ENCODE results near the gene GRWD1.

DNA sequence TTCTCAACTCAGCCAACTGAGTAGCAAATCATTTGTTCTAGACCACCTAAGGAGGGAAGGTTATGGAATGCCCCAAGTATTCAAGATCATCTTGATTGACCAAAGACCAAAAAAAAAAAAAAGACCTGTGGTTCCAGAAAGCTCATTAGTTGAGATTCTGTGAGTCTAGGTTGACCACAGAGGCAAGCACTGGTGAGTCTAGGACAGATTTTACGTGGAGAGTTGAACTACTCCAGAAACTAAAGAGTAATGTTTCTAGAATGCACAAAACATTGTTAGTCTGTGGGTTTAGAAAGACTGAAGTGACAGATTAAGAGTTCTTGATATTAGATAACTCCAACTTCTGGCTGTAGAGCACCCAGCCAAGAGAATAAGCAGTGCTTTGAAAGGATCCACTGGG lies 19.4 kb downstream of the GRWD1 start:
- TF ChIP-seq, protein P1, sequence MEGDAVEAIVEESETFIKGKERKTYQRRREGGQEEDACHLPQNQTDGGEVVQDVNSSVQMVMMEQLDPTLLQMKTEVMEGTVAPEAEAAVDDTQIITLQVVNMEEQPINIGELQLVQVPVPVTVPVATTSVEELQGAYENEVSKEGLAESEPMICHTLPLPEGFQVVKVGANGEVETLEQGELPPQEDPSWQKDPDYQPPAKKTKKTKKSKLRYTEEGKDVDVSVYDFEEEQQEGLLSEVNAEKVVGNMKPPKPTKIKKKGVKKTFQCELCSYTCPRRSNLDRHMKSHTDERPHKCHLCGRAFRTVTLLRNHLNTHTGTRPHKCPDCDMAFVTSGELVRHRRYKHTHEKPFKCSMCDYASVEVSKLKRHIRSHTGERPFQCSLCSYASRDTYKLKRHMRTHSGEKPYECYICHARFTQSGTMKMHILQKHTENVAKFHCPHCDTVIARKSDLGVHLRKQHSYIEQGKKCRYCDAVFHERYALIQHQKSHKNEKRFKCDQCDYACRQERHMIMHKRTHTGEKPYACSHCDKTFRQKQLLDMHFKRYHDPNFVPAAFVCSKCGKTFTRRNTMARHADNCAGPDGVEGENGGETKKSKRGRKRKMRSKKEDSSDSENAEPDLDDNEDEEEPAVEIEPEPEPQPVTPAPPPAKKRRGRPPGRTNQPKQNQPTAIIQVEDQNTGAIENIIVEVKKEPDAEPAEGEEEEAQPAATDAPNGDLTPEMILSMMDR (conservative IDR thresholded peaks at IDR 0.05), result no peak
- no peak for TF ChIP-seq ZFX (IDR thresholded peaks at IDR 0.05)
